Activated B cell treated with CpG ODN at 0.5 μM for 24 hours (primary cell): ENCODE data around the gene PELI3. TPM values are rescaled to one million over a fixed set of nuclear protein-coding genes. Genes with fewer than 3 reads are reported as not detected.
A peak's percentile ranks its signal among the peaks of the same experiment; 100 is the strongest.

Experiments used
- ATAC-seq: fragments of 200-7000 bp; cut with Tn5 transposase; one replicate; pipeline ENCODE4 v1.10.0; 2021; ENCODE audit warnings: low read depth, mild to moderate bottlenecking, moderate library complexity
- CTCF ChIA-PET: fragments of 350-600 bp; sonication (Branson Sonifier 250); formaldehyde crosslinking; loops from one replicate; lab custom pipeline; 2021; ENCODE audit warnings: antibody characterized with exemption; lab: Charles Lee
- POLR2A ChIA-PET: fragments of 350-600 bp; sonication (Branson Sonifier 250); formaldehyde crosslinking; loops from one replicate; lab custom pipeline; 2021; ENCODE audit warnings: antibody characterized with exemption; lab: Charles Lee
- DNase-seq: peaks from one replicate; pipeline ENCODE4 v3.0.0; 2022
- H3K27ac Mint-ChIP-seq: one replicate; pipeline ENCODE4 v1.8.0; 2020; ENCODE audit warnings: mixed read lengths
- H3K27me3 Mint-ChIP-seq: one replicate; pipeline ENCODE4 v1.8.0; 2021; ENCODE audit warnings: mixed read lengths
- H3K36me3 Mint-ChIP-seq: one replicate; pipeline ENCODE4 v1.8.0; 2021; ENCODE audit warnings: low read depth, mixed read lengths
- H3K4me1 Mint-ChIP-seq: one replicate; pipeline ENCODE4 v1.8.0; 2021; ENCODE audit warnings: mixed read lengths
- H3K4me3 Mint-ChIP-seq: one replicate; pipeline ENCODE4 v1.8.0; 2020; ENCODE audit warnings: mild to moderate bottlenecking, mixed read lengths
- H3K9me3 Mint-ChIP-seq: one replicate; pipeline ENCODE4 v1.8.0; 2020; ENCODE audit warnings: mixed read lengths
- intact Hi-C: fragments of 100-400 bp; cut with micrococcal nuclease; formaldehyde crosslinking; loops from one replicate; pipeline ENCODE4 v1.15.1; 2024
- total RNA-seq: library from RNA; stranded (reverse); gene quantifications from 2 replicates; pipeline ENCODE4 v1.2.3, GENCODE V29; 2022
- TF ChIP-seq, protein P1 (sequence below): fragments of 200-600 bp; IDR thresholded peaks from one replicate; pipeline ENCODE4 v1.8.0; 2022; ENCODE audit warnings: antibody characterized with exemption, mild to moderate bottlenecking

PELI3 gene
- total RNA-seq, 1 donor from 2014 or later: 8.5 TPM

DNA sequence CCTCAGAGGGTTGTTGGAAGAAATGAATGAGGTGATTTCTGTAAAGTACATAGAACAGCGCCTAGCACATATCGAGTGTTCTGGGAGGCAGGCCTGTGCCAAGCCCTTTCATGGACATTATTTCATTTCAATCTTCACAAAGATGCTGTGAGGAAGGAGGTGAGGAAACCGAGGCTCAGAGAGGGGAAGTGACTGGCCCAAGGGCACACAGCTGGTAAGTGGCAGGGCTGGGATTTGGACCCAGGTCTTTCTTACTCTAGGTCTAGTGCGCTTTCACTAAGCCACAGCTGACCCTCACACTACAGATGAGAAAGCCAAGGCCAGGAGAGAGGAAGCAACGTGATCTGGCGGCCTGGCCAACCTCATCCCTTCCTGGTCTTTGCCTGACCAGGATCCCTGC lies 2.0 kb downstream of the PELI3 start:
- ChIA-PET CTCF (interaction anchor here (1.3 to 2.0 kb wide), 2 partner anchors 10 to 30 kb away, joined by 4 read pairs; partner anchors contain the start of gene MRPL11), POLR2A (interaction anchor here (0.6 to 4.1 kb wide), 3 partner anchors 8 to 30 kb away, joined by 3 to 40 read pairs (median 16); partner anchors contain the start of genes DPP3 and MRPL11)
- H3K4me3 Mint-ChIP-seq: peak overlapping the region; percentile 32
- H3K9me3 Mint-ChIP-seq: no peaks in the 10 kb centered on the region
- no peaks in the 10 kb centered on the region for H3K27me3 Mint-ChIP-seq
- no peak for ATAC-seq
- H3K4me1 Mint-ChIP-seq: peaks cover 32% of the 10 kb centered on the region
- TF ChIP-seq, protein P1, sequence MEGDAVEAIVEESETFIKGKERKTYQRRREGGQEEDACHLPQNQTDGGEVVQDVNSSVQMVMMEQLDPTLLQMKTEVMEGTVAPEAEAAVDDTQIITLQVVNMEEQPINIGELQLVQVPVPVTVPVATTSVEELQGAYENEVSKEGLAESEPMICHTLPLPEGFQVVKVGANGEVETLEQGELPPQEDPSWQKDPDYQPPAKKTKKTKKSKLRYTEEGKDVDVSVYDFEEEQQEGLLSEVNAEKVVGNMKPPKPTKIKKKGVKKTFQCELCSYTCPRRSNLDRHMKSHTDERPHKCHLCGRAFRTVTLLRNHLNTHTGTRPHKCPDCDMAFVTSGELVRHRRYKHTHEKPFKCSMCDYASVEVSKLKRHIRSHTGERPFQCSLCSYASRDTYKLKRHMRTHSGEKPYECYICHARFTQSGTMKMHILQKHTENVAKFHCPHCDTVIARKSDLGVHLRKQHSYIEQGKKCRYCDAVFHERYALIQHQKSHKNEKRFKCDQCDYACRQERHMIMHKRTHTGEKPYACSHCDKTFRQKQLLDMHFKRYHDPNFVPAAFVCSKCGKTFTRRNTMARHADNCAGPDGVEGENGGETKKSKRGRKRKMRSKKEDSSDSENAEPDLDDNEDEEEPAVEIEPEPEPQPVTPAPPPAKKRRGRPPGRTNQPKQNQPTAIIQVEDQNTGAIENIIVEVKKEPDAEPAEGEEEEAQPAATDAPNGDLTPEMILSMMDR: no peak
- H3K36me3 Mint-ChIP-seq: peaks cover 6% of the 10 kb centered on the region
- intact Hi-C loops: loop anchor here (5.0 kb wide), 1 partner anchor 96 kb away; the partner anchor contains the start of gene SLC29A2
- H3K27ac Mint-ChIP-seq: no peak overlapping the region
- no peak for DNase-seq

DNA sequence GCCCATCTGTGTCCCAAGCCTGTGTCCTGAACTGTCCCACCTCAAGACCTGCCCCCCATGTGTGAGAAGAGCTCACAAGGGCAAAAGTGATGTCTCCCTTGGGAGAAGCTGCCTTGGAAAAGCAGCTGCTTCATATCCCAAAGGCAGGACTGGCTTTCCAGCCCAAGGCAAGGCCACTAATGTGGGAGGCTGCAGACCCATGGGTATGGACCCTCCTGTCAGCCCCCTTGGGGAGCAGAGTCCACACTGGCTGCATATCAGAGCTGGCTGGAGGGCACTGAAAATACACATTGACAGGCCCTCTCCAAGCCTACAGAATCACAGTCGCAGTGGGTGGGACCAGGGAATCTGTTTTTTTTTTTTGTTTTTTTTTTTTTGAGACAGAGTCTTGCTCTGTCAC lies 2.7 kb downstream of the PELI3 start:
- H3K27me3 Mint-ChIP-seq: no peaks in the 10 kb centered on the region
- CTCF ChIA-PET: interaction anchor here (0.9 to 2.0 kb wide), 3 partner anchors 10 to 30 kb away, joined by 3 to 4 read pairs (median 4); partner anchors contain the start of gene MRPL11
- TF ChIP-seq, protein P1: no peak
- no peaks in the 10 kb centered on the region for H3K9me3 Mint-ChIP-seq
- intact Hi-C loops: loop anchor here (5.0 kb wide), 1 partner anchor 97 kb away; the partner anchor contains the start of gene SLC29A2
- H3K4me1 Mint-ChIP-seq: peaks cover 32% of the 10 kb centered on the region
- no peak for DNase-seq
- no peak for ATAC-seq
- peaks cover 10% of the 10 kb centered on the region for H3K36me3 Mint-ChIP-seq
- H3K27ac Mint-ChIP-seq: no peak overlapping the region
- POLR2A ChIA-PET: interaction anchor here (0.6 to 1.6 kb wide), 3 partner anchors 11 to 1527 kb away, joined by 7 to 16 read pairs (median 7); partner anchors contain the start of genes DPP3 and RBM4
- H3K4me3 Mint-ChIP-seq: no peak overlapping the region

DNA sequence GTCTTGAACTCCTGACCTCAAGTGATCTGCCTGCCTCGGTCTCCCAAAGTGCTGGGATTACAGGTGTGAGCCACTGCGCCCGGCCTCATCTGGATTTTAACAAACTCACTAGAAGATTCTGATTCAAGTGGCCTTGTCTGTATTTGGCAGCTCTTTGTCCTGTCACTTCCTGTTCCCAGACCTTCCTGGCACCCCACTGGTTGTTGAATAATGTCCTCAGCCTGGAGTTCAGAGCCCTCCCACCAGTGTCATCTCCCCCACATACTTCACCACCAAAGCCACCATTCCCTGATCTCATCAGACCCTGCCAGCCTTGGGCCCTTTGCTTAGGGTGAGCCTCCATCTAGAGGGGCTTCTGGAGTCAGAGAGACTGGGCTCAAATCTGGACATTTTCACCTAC lies 3.3 kb downstream of the PELI3 start:
- no peaks in the 10 kb centered on the region for H3K27me3 Mint-ChIP-seq
- ChIA-PET CTCF (interaction anchor here (1.3 kb wide), 1 partner anchor 9 kb away, joined by 4 read pairs; no protein-coding TSS in a partner anchor), POLR2A (interaction anchor here (1.6 kb wide), 1 partner anchor 10 kb away, joined by 16 read pairs; the partner anchor contains the start of gene DPP3)
- H3K9me3 Mint-ChIP-seq: no peaks in the 10 kb centered on the region
- TF ChIP-seq, protein P1: no peak
- H3K27ac Mint-ChIP-seq: no peak overlapping the region
- H3K4me1 Mint-ChIP-seq: peaks cover 28% of the 10 kb centered on the region
- intact Hi-C loops: no loop called here
- ATAC-seq (no peak), DNase-seq (no peak)
- peaks cover 10% of the 10 kb centered on the region for H3K36me3 Mint-ChIP-seq
- no peak overlapping the region for H3K4me3 Mint-ChIP-seq

DNA sequence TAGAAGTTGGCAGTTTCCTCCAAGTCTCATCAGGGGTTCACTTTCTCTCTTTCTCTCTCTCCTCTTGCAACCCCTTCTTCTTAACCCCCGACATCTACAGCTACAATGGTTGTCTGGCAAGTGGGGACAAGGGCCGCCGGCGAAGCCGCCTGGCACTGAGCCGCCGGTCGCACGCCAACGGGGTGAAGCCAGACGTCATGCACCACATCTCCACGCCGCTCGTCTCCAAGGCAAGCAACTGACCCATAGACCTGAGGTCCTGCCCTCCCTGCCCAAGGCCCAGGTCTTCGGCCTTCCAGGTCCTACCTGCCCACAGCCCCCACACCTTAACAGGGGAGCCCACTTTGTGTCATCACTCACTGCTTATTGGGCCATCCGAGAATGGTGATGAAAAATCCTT lies 4.4 kb downstream of the PELI3 start:
- CTCF ChIA-PET: no interaction called here
- Mint-ChIP-seq H3K4me1 (peaks cover 16% of the 10 kb centered on the region), H3K9me3 (no peaks in the 10 kb centered on the region), H3K27me3 (no peaks in the 10 kb centered on the region), H3K27ac (no peak overlapping the region), H3K36me3 (peaks cover 10% of the 10 kb centered on the region), H3K4me3 (no peak overlapping the region)
- intact Hi-C loops: no loop called here
- DNase-seq (no peak), ATAC-seq (no peak)
- TF ChIP-seq, protein P1: no peak
- POLR2A ChIA-PET: interaction anchor here (0.6 kb wide), 1 partner anchor 75 kb away, joined by 3 read pairs; the partner anchor contains the start of gene ZDHHC24

DNA sequence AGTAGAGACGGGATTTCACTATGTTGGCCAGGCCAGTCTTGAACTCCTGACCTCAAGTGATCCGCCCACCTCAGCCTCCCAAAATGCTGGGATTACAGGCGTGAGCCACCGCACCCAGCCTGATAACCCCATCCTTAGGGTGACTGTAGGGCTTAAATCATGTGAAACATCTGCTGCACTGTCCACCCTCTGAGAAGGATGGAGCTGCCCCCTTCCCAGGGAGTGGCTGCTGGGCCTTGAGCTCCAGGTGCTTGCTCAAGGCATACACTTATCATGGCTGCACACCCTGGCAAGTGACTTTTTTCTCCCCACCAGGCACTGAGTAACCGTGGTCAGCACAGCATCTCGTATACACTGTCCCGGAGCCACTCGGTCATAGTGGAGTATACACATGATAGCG lies 5.3 kb downstream of the PELI3 start:
- ATAC-seq (no peak), DNase-seq (no peak)
- intact Hi-C loops: no loop called here
- H3K4me3 Mint-ChIP-seq: no peak overlapping the region
- POLR2A ChIA-PET: interaction anchor here (0.6 kb wide), 1 partner anchor 74 kb away, joined by 3 read pairs; the partner anchor contains the start of gene ZDHHC24
- TF ChIP-seq, protein P1: no peak
- H3K27ac Mint-ChIP-seq: no peak overlapping the region
- H3K27me3 Mint-ChIP-seq: no peaks in the 10 kb centered on the region
- H3K4me1 Mint-ChIP-seq: peaks cover 11% of the 10 kb centered on the region
- CTCF ChIA-PET: no interaction called here
- no peaks in the 10 kb centered on the region for H3K9me3 Mint-ChIP-seq
- H3K36me3 Mint-ChIP-seq: peaks cover 12% of the 10 kb centered on the region
